ENCODE data around the gene C5AR1.
"Not testable (repeated sequence)": the region's sequence is repeated elsewhere in the genome, so short reads cannot be mapped to it uniquely, and the experiment has no call there.

The C5AR1 gene

DNA sequence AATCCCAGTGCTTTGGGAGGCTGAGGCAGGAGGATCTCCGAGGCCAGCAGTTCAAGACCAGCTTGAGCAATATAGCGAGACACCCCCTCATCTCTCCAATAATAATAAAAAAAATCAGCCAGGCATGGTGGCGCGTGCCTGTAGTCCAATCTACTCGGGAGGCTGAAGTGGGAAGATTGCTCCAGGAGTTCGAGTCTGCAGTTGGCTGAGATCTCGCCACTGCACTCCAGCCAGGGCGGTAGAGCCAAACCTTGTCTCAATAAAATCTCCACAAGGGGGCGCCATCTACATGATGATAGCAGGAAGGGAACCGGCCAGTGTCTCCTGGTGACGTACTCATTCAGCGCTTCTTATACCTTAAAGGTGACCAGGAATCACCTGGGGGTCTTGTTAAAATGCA is 13.6 kb upstream of the C5AR1 start:
- peak; percentile 65 for DNase-seq

DNA sequence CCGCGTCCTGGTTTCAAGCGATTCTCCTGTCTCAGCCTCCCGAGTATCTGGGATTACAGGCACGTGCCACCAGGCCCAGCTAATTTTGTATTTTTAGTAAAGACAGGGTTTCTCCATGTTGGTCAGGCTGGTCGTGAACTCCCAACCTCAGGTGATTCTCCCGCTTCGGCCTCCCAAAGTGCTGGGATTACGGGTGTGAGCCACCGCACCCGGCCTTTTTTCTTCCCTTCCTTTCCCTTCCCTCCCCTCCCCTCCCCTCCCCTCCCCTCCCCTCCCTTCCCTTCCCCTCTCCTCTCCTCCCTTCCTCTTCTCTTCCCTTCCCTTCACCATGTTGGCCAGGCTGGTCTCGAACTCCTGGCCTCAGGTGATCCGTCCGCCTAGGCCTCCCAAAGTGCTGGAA is 8.8 kb upstream of the C5AR1 start:
- DNase-seq, result not testable (repeated sequence)

DNA sequence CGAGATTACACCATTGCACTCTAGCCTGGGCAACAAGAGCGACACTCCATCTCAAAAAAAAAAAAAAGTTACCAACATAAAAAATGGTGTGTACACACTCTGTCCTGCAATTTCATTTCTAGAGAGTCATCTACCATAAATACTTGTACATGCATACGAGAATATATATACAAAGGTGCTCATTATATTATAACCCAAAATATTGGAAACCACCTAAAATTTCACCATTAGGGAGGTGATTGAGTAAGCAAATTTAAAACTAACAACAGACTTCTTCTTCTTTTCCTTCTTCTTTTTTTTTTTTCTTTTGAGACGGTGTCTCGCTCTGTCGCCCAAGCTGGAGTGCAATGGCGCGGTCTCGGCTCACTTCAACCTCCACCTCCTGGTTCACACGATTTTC is 7.4 kb upstream of the C5AR1 start:
- DNase-seq, result no peak

DNA sequence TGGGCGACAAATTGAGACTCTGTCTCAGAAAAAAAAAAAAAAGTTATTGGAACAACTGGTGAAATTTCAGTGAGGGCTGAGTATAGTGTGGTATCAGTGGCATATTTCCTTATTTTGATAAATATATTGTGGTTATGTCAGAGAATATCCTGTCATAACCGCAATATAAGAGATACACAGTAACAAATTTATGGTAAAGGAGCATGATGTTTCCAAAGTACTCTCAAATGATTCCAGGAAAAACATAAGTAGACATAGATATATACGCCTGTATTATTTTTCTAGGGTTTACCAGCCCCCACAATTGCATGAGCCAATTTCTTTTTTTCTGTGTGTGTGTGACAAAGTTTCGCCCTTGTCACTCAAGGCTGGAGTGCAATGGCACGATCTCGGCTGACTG is 5.7 kb upstream of the C5AR1 start:
- no peak for DNase-seq

DNA sequence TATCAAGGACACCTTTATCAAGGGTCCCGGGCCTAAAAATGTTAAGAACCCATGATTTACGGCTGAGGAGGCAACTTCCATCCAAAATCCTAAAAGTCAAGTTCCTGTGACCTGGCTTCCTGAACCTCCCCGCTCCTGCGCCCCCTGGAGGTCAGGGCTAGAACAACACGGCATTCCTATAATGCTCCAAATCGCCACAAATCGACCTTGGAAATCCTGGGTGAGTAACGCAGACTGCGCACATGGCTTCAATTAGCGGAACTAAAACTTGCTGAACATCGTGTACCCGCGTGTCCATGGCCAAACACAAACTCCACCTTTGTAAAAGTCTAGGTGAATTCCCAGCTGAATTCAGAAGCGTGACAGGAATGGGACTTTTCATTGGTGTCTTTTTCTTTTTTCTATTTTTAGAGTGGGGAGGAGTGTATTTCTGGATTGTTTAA is 4.3 kb upstream of the C5AR1 start:
- peak; percentile 66 for DNase-seq

DNA sequence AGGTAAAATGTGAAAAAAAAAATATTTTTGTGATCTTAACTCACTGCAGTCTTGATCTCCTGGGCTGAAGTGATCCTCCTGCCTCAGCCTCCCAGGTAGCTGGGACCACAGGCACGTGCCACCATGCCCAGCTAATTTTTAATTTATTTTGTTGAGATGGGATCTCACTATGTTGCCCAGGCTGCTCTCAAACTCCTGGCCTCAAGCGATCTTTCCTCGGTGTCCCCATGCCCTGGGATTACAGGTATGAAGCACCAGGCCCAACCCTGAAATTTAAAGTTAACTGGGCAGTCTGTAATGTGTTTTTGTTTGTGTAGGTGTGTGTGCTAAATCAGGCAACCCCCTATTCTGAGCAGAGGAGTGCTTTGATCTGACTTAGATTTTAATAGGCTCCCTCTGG is 3.4 kb upstream of the C5AR1 start:
- no peak for DNase-seq

DNA sequence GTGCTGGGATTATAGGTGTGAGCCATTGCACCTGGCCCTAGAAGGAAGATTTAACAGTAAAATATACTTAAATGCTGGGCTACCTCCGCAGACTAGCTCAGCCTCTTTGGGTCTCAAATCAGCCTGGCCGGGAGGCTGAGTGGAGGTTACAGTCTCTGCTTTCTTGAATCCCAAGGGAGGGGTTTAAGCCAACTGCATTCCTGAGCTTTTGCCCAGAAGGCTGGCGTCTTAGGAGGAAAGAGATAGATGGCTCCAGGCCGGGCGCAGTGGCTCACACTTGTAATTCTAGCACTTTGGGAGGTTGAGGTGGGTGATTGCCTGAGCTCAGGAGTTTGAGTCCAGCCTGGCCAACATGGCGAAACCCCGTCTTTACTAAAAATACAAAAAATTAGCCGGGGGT is 623 bp upstream of the C5AR1 start:
- DNase-seq, result no peak

DNA sequence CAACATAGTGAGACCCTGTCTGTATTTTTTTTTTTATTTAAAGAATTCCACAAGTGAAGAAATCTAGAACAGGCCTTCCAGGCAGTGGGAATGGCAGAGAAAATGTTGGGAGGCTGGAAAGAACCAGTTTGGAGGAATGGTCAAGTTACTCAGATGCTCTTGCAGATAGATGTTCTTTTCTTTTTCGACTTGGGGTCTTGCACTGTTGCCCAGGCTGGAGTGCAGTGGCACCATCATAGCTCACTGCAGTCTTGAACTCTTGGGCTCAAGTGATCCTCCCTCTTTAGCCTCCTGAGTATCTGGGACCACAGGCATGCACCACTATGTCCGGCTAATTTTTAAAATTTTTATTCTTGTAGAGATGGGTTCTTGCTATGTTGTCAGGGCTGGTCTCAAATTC is 662 bp downstream of the C5AR1 start:
- DNase-seq, result no peak

DNA sequence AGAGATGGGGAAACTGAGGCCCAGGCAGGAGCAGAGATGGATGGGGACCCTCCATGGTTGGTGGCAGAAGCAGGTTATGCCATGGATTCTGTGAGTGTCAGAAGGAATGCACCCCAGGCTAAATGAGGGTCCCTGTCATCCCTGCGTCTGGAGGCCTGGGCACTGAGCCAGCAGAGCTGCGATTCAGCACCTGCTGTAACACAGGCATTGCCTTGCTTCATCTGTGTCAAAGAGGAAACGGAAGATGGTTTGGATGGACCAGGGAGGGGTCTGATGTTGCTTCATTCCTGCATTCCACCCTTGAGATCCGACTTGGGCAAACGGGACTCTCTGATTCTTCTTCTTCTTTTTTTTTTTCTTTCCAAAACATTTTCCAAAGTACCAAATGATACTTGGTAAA is 1.2 kb downstream of the C5AR1 start:
- DNase-seq, result no peak

DNA sequence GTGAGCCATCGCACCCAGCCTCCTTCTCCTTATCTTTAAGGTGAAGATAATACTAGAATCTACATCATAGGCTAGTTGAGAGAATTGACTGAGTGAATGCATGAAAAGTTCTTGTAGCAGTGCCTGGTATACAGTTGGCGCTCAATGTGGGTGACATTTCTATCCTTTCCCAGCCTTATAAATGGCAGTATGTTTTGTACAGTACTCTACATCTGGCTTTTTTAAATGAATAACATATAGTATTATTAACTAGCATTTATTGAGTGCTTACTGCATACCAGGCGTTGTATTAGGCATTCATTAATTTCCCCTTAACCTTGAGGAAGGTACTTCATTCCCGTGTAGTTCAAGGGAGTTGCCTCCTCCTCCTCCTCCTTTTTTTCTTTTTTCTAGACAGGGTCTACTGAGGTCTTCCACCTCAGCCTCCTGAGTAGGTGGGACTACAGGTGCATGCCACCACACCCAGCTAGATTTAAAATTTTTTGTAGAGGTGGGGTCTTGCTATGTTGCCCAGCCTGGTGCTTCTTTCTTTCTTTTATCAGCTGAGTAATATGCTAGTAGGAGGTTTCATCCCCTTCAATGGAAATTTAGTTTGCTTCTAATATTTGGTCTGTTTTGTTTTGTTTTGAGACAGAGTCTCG is 2.8 kb downstream of the C5AR1 start:
- DNase-seq, result no peak

DNA sequence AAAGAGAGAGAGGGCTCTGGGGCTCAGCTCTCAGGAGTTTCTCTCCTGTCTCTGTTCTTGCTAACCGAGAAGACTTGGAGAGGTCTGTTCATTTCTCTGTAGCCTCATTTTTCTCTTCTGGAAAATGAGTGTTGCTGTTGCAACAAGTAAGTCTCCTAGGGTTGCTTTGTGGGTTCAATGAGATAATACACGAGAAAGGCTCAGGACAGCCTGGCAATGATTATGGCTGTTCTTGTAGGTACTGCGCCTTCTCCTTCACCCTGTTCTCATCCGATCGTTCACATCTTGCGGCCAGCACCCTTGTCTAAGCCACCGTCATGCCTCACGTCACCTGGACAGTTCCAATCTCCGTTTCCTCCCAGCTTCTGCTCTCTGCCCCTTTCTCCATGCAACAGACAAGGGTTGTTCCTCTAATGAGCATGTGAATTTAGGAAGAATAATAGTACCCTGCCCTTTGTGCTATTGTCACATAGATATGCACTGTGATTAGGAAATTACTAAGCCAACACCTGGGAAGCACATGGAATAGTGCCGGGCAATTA is 4.2 kb downstream of the C5AR1 start:
- no peak for DNase-seq

DNA sequence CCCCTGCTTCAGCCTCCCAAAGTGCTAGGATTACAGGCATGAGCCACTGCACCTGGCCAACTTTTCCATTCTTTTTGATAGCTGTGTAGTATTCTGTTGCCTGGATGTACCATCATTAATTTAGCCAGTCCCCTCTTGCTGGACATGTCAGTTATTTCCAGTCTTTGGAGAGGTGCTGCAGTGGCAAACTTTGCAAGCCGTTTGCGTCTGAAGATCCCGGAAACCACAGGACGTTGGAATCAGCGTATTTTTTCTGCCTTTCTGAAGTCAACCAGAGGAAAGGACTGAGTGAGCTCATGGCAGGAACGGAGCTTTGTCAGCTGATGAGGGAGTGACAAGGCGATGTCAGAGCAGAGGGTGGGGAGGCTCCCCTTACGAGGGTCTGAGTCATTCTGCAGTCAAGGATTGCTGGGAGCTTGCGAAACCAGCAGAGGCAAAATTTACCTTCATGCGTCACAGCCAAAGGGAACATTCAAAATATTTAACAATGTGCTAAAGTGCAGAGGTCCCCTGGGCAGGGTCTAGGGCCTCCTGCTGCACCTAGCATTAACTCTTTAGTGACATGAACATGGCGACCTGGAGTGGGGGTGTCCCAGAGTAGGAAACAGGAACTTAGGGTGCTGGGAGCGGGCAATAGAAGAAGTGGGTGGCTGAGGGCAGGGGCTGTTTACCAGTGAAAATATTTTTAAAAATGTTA is 5.6 kb downstream of the C5AR1 start:
- no peak for DNase-seq

DNA sequence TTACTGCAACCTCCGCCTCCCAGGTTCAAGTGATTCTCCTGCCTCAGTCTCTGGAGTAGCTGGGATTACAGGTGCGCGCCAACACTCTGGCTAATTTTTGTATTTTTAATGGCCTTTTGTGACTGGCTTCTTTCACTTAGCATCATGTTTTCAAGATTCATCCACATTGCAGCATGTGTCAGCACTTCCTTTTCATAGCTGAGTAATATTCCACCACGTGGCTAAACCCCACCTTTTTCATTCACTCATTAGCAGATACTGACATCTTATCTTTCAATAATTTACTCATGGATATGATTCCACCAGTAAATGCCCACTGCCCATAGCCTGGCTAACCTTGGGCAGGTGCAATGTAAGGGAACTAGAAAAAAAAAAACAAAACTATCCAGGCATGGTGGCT is 6.9 kb downstream of the C5AR1 start:
- no peak for DNase-seq

DNA sequence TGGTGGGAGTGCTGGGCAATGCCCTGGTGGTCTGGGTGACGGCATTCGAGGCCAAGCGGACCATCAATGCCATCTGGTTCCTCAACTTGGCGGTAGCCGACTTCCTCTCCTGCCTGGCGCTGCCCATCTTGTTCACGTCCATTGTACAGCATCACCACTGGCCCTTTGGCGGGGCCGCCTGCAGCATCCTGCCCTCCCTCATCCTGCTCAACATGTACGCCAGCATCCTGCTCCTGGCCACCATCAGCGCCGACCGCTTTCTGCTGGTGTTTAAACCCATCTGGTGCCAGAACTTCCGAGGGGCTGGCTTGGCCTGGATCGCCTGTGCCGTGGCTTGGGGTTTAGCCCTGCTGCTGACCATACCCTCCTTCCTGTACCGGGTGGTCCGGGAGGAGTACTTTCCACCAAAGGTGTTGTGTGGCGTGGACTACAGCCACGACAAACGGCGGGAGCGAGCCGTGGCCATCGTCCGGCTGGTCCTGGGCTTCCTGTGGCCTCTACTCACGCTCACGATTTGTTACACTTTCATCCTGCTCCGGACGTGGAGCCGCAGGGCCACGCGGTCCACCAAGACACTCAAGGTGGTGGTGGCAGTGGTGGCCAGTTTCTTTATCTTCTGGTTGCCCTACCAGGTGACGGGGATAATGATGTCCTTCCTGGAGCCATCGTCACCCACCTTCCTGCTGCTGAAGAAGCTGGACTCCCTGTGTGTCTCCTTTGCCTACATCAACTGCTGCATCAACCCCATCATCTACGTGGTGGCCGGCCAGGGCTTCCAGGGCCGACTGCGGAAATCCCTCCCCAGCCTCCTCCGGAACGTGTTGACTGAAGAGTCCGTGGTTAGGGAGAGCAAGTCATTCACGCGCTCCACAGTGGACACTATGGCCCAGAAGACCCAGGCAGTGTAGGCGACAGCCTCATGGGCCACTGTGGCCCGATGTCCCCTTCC is 10.5 kb downstream of the C5AR1 start:
- no peak for DNase-seq

DNA sequence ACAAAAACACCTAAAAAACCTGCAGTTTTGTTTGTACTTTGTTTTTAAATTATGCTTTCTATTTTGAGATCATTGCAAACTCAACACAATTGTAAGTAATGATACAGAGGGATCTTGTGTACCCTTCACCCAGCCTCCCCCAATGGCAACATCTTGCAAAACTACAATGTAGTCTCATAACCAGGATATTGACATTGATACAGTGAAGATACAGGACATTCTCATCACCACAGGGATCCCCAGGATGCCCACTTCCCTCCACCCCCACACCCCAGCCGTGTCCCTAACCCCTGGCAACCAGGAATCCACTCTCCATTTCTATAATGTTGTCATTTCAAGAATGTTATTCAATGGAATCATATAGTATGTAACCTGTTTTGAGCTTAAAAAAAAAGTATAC is 12.0 kb downstream of the C5AR1 start:
- DNase-seq, result no peak

DNA sequence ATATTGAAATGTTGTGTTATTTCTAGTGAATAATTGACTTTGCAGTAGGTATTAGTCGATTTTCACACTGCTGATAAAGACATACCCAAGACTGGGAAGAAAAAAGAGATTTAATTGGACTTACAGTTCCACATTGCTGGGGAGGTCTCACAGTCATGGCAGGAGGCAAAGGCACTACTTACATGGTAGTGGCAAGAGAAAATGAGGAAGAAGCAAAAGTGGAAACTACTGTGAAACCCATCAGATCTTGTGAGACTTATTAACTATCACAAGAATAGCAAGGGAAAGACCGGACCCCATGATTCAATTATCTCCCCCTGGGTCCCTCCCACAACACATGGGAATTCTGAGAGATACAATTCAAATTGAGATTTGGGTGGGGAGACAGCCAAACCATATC is 12.4 kb downstream of the C5AR1 start:
- DNase-seq, result no peak

DNA sequence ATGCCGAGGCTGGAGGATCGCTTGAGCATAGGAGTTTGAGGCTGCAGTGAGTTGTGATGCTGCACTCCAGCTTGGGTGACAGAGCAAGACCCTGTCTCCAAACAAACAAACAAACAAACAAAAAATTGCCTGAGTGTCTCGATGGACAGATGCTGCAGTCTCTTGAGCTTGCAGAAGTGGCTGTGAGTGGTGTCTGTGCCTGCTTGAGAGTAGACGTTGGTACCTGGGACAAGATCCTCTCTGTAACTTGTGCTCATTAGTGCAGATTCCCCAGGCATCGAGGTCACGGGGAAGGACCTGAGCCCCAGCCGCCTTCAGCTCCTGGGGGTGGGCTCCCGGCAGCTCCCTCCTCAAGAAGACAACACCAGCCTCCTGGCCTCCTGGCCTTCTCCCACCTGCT is 13.7 kb downstream of the C5AR1 start:
- DNase-seq, result no peak

DNA sequence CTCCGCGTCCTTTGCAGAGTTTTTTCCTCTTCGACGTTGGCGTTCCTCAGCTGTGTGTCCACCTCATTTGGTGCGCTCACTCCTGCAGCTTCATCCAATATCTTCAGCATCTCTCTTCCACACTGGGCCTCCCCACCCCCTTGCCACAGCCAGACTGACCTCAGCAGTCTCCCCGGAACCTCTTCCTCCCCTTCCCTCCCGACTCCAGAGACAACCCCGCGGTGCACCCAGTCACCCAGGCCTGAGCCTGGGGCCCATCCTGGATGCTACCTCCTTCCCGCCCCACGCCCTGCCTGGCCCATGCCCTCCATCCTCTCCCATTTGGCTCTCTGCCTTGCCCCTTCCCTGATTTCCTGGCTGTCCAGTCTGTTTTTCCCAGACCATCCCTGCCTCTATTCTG is 14.2 kb downstream of the C5AR1 start:
- no peak for DNase-seq

DNA sequence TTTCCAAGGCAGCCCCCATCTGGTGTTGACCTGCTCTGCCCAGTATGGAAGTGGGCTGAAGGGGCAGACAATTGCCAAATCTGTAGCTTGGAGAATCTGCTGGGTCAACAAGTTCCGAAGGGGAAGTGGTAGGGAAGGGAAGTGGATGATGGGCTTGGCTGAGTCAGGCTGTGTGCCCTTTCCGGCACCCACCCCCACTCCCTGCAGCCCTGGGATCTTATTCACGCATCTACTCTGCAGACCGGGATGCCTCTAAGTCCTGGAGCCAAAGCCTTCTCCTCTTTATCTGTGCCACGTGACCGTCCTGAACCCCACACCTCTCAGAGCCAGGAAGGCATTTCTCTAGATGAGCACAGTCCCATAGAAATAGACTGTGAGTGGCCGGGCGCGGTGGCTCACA is 14.8 kb downstream of the C5AR1 start:
- DNase-seq, result no peak

DNA sequence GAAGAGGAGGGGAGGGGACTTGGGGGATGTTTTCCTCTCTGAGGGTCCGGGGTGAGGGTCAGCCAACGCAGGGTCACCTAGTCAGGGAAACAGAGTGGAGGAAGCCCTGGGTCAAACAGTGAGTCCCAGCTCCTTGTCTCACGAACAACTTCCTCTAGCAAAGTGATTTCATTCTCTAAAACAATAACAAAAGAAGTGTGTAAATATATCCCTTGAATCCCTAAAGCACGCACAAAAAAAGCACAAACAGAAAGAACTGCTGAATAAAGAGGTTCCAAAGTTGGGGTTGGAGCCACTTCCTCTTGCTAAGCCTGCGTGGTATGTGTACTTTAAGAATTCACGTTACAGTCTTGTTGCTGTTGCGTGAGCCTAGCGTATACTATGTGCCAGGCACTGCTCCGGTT is 20.8 kb downstream of the C5AR1 start:
- no peak for DNase-seq

DNA sequence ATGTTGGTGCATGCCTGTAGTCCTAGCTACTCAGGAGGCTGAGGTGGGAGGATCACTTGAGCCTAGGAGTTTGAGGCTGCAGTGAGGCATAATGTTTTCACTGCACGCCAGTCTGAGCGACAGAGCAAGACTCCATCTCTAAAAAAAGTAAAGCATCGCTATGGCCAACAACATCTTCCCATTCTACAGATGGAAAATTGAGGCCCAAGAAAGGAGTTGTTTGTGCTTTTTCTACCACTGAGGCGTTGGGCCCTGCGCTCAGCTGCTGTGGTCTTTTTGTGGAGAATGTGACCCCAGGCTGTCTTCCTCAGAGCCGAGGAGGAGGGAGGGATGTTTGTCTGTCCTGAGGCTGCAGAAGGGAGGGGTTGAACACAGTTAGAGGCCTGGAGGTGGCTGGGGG is 21.8 kb downstream of the C5AR1 start:
- DNase-seq, result no peak

DNA sequence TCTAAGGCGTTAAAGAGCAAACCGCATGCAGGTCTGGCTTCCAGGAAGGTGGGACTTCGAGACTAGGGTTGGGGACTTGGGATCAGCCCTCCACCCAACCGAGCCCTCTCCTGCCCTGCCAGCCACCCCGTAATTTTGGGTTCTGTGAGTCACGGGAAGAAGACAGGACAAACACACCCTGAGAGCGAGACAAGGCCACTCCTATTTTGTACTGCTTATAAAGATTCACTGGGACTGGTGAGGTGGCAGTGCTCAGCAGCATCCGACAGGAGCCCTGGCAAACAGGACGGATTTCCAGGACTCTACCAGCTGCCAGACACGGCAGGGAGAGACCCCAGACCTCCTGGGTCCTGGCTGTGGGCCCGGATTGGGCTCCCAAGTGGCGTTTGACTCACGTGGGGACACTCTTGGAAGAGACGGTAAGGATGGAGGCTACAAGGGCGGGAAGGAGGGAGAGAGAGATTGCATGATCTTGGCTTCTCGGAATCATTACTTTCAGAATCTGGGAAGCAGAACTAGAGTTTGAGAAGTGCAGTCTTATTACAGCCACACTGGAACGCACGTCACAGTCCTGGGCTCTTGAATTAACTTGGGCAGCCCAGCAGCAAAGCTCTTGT is 22.4 kb downstream of the C5AR1 start, which contains the start of gene C5AR2:
C5AR2 (plus strand) TSS at position 245 of the 617 bp plus-strand sequence. CDS start 8,625 bp downstream, outside the sequence.
- no peak for DNase-seq

Data from T-helper 9 cell (primary cell).